ENCODE data around the gene HAGHL.
A peak's percentile ranks its signal among the peaks of the same experiment; 100 is the strongest.

HAGHL gene

DNA sequence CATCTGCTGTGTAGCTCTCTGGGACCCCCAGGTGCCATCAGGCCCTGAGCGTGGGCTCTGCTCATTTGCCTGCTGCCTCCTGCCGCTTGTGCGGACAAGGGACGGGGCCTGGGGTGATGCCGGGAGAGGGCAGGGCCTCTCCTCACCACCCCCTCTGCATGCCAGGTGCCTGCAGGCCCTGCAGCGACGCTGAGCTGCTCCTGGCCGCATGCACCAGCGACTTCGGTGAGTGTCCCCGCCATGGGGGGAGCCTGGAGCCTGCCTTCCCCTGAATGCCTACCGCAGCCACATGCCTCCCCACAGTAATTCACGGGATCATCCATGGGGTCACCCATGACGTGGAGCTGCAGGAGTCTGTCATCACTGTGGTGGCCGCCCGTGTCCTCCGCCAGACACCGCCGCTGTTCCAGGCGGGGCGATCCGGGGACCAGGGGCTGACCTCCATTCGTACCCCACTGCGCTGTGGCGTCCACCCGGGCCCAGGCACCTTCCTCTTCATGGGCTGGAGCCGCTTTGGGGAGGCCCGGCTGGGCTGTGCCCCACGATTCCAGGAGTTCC is 10.1 kb upstream of the HAGHL start:
- Histone ChIP-seq H3K4me1 (ENCODE audit: control insufficient read depth, insufficient read depth, low read length) (peaks cover 13% of the 10 kb centered on the region), H3K9me3 (ENCODE audit: control insufficient read depth, insufficient read depth, low read depth, low read length) (no peaks in the 10 kb centered on the region), H3K4me3 (ENCODE audit: low read depth, low read length) (no peak overlapping the region), H3K27ac (ENCODE audit: extremely low read depth, low read depth, low read length) (no peak overlapping the region), H3K36me3 (ENCODE audit: control insufficient read depth in 2 of 2, insufficient read depth in 1 of 2, low read length in 2 of 2) (peaks cover 0 to 7% of the 10 kb centered on the region in 2 experiments; a peak in 1 of 3 replicates)
- POLR2A ChIA-PET: interaction anchor here (1.0 to 1.7 kb wide), 4 partner anchors 8 to 72 kb away, joined by 3 to 8 read pairs (median 4); partner anchors contain the start of genes CHTF18 and RPUSD1
- TF ChIP-seq, protein P1, sequence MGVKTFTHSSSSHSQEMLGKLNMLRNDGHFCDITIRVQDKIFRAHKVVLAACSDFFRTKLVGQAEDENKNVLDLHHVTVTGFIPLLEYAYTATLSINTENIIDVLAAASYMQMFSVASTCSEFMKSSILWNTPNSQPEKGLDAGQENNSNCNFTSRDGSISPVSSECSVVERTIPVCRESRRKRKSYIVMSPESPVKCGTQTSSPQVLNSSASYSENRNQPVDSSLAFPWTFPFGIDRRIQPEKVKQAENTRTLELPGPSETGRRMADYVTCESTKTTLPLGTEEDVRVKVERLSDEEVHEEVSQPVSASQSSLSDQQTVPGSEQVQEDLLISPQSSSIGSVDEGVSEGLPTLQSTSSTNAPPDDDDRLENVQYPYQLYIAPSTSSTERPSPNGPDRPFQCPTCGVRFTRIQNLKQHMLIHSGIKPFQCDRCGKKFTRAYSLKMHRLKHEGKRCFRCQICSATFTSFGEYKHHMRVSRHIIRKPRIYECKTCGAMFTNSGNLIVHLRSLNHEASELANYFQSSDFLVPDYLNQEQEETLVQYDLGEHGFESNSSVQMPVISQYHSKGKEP (tag by site-specific recombination; IDR thresholded peaks at IDR 0.05): peak; percentile 71
- TF ChIP-seq, protein P2, sequence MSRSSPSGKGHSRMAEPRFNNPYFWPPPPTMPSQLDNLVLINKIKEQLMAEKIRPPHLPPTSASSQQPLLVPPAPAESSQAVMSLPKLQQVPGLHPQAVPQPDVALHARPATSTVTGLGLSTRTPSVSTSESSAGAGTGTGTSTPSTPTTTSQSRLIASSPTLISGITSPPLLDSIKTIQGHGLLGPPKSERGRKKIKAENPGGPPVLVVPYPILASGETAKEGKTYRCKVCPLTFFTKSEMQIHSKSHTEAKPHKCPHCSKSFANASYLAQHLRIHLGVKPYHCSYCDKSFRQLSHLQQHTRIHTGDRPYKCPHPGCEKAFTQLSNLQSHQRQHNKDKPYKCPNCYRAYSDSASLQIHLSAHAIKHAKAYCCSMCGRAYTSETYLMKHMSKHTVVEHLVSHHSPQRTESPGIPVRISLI (tag by site-specific recombination; IDR thresholded peaks at IDR 0.05): no peak
- CTCF ChIA-PET: interaction anchor here (1.2 to 5.7 kb wide), 3 partner anchors 10 to 70 kb away, joined by 3 to 34 read pairs (median 6); partner anchors contain the start of genes CHTF18 and RPUSD1

DNA sequence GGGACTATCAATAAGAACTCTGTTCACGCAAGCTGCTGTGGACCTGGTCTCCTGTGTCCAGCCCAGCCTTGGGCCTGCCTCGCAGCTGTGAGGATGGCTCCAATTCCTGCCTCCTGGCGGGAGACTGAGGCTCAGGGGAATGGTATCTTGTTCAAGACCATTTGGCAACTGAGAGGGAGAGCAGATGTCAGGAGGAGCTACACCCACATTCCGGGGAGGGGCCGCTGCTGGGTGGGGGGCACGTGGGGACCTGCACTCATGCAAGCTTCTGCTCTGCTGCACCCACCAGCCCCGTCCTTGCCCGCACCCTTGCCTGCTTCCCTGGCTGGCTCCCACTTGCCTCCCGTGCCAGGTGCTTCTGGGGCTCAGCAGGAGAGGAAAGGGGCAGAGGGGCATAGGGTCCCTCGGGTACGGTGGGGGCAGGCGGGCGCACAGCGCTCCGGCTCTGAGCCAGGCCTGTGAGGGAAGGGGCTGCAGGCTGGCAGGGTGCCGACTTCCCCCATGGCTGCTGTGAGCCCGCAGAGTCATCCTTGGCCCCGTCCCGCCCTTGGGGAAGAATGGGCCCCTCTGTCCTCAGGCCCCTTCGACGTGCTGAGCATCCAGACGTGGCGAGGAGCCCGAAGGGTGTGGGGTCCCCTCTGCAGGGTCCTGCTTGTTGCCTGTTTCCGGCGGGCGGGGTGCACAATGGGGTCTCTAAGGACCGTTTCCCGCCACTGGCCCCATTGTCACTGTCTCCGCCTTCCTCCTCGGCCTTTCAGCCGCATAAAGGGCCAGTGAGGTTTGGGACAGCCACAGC is 9.3 kb upstream of the HAGHL start:
- Histone ChIP-seq H3K4me3 (ENCODE audit: low read depth, low read length) (no peak overlapping the region), H3K36me3 (ENCODE audit: control insufficient read depth in 2 of 2, insufficient read depth in 1 of 2, low read length in 2 of 2) (peaks cover 0 to 8% of the 10 kb centered on the region in 2 experiments; a peak in 1 of 3 replicates), H3K9me3 (ENCODE audit: control insufficient read depth, insufficient read depth, low read depth, low read length) (no peaks in the 10 kb centered on the region), H3K4me1 (ENCODE audit: control insufficient read depth, insufficient read depth, low read length) (peaks cover 13% of the 10 kb centered on the region), H3K27ac (ENCODE audit: extremely low read depth, low read depth, low read length) (no peak overlapping the region)
- TF ChIP-seq, protein P3, sequence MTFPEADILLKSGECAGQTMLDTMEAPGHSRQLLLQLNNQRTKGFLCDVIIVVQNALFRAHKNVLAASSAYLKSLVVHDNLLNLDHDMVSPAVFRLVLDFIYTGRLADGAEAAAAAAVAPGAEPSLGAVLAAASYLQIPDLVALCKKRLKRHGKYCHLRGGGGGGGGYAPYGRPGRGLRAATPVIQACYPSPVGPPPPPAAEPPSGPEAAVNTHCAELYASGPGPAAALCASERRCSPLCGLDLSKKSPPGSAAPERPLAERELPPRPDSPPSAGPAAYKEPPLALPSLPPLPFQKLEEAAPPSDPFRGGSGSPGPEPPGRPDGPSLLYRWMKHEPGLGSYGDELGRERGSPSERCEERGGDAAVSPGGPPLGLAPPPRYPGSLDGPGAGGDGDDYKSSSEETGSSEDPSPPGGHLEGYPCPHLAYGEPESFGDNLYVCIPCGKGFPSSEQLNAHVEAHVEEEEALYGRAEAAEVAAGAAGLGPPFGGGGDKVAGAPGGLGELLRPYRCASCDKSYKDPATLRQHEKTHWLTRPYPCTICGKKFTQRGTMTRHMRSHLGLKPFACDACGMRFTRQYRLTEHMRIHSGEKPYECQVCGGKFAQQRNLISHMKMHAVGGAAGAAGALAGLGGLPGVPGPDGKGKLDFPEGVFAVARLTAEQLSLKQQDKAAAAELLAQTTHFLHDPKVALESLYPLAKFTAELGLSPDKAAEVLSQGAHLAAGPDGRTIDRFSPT (tag by site-specific recombination; IDR thresholded peaks at IDR 0.05): peak; percentile 82
- no peak for TF ChIP-seq ZNF514 (tag by site-specific recombination; IDR thresholded peaks at IDR 0.05)
- ChIA-PET CTCF (interaction anchor here (5.7 kb wide), 1 partner anchor 69 kb away, joined by 34 read pairs; the partner anchor contains the start of genes CHTF18 and RPUSD1), POLR2A (interaction anchor here (1.0 to 1.7 kb wide), 3 partner anchors 7 to 71 kb away, joined by 3 to 8 read pairs (median 4); partner anchors contain the start of genes CHTF18 and RPUSD1)

DNA sequence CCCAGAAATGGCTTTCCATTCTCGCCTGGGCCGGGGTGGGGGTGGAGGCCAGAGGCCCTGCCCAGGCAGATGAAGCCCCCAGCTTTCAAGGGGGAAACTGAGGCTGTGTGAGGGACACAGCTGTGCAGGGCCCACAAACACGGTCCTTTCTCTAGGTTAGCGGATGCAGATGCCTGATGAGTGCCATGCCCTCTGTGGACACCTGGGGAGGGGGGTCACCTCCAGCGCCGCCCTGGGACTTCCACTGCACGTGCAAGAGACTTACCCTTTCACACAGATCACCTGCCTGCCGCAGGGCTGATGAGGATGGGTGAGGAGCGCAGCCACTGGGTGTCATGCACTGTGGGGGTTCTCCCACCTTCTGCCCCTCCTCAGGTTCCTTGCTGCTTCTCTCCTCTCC is 8.5 kb upstream of the HAGHL start:
- Histone ChIP-seq H3K27ac (ENCODE audit: extremely low read depth, low read depth, low read length) (no peak overlapping the region), H3K4me3 (ENCODE audit: low read depth, low read length) (no peak overlapping the region), H3K36me3 (ENCODE audit: control insufficient read depth in 2 of 2, insufficient read depth in 1 of 2, low read length in 2 of 2) (peaks cover 0 to 12% of the 10 kb centered on the region in 2 experiments; a peak in 1 of 3 replicates), H3K9me3 (ENCODE audit: control insufficient read depth, insufficient read depth, low read depth, low read length) (no peaks in the 10 kb centered on the region), H3K4me1 (ENCODE audit: control insufficient read depth, insufficient read depth, low read length) (peaks cover 13% of the 10 kb centered on the region)
- ChIA-PET CTCF (interaction anchor here (0.8 to 5.7 kb wide), 2 partner anchors 68 to 337 kb away, joined by 3 to 34 read pairs; partner anchors contain the start of genes CHTF18 and RPUSD1), POLR2A (no interaction called here)
- TF ChIP-seq ZNF658 (tag by site-specific recombination; IDR thresholded peaks at IDR 0.05) (no peak), ZNF596 (tag by site-specific recombination; IDR thresholded peaks at IDR 0.05) (no peak), ZNF510 (tag by site-specific recombination; IDR thresholded peaks at IDR 0.05; ENCODE audit: insufficient replicate concordance) (no peak), ZBTB20 (tag by site-specific recombination; IDR thresholded peaks at IDR 0.05) (no peak), ZNF354C (tag by site-specific recombination; IDR thresholded peaks at IDR 0.05; ENCODE audit: borderline replicate concordance, low read depth) (no peak), ZFP69B (tag by site-specific recombination; IDR thresholded peaks at IDR 0.05) (no peak), TCF7L2 (IDR thresholded peaks at IDR 0.05; ENCODE audit: borderline replicate concordance, low read depth, low read length) (no peak)
- TF ChIP-seq, protein P4, sequence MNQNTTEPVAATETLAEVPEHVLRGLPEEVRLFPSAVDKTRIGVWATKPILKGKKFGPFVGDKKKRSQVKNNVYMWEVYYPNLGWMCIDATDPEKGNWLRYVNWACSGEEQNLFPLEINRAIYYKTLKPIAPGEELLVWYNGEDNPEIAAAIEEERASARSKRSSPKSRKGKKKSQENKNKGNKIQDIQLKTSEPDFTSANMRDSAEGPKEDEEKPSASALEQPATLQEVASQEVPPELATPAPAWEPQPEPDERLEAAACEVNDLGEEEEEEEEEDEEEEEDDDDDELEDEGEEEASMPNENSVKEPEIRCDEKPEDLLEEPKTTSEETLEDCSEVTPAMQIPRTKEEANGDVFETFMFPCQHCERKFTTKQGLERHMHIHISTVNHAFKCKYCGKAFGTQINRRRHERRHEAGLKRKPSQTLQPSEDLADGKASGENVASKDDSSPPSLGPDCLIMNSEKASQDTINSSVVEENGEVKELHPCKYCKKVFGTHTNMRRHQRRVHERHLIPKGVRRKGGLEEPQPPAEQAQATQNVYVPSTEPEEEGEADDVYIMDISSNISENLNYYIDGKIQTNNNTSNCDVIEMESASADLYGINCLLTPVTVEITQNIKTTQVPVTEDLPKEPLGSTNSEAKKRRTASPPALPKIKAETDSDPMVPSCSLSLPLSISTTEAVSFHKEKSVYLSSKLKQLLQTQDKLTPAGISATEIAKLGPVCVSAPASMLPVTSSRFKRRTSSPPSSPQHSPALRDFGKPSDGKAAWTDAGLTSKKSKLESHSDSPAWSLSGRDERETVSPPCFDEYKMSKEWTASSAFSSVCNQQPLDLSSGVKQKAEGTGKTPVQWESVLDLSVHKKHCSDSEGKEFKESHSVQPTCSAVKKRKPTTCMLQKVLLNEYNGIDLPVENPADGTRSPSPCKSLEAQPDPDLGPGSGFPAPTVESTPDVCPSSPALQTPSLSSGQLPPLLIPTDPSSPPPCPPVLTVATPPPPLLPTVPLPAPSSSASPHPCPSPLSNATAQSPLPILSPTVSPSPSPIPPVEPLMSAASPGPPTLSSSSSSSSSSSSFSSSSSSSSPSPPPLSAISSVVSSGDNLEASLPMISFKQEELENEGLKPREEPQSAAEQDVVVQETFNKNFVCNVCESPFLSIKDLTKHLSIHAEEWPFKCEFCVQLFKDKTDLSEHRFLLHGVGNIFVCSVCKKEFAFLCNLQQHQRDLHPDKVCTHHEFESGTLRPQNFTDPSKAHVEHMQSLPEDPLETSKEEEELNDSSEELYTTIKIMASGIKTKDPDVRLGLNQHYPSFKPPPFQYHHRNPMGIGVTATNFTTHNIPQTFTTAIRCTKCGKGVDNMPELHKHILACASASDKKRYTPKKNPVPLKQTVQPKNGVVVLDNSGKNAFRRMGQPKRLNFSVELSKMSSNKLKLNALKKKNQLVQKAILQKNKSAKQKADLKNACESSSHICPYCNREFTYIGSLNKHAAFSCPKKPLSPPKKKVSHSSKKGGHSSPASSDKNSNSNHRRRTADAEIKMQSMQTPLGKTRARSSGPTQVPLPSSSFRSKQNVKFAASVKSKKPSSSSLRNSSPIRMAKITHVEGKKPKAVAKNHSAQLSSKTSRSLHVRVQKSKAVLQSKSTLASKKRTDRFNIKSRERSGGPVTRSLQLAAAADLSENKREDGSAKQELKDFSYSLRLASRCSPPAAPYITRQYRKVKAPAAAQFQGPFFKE (tag by site-specific recombination; IDR thresholded peaks at IDR 0.05; ENCODE audit: borderline replicate concordance): no peak

Measured in HEK293 (cell line).